Measurements from ENCODE around the gene TIGD7.

Gene TIGD7

DNA sequence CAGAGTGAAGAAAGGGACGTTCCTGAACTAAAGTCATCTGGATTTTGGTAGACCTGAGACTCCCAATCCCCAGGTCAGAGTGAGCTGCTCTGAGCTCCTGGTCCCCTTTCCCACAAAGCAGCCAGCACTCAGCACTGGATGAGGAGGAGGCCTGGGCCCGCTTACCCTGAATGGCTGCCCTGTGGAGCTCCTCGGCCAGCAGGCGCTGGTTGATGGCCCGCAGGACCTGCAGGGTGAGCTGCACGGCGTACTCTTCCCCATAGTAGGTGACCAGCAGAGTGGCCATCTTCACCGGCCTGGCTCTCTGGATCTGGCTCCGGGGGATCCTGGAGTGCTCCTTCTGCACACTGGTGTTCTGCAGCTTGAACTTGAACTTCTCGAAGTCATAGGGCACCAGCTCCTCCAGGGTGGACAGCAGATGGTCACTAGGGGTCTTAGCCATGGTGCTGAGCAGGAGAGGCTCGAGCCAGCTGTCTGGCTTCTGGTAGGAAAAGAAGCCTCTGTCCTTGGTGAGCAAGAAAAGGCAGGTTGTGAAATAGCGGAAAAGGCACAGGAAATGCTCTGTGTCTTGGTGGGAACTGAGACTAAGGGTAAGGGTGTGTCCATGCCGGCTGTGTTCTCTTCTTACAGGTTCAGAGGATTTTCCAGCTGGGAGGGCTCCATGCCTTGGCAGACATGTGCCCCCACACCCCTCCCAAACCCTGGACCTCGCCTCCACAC, 48.9 kb downstream of the TIGD7 start, which contains the start of gene MEFV:
MEFV (minus strand) TSS at position 488 of the 720 bp plus-strand sequence; CDS start at position 442, 46 bp downstream.
- TF ChIP-seq, protein P1, sequence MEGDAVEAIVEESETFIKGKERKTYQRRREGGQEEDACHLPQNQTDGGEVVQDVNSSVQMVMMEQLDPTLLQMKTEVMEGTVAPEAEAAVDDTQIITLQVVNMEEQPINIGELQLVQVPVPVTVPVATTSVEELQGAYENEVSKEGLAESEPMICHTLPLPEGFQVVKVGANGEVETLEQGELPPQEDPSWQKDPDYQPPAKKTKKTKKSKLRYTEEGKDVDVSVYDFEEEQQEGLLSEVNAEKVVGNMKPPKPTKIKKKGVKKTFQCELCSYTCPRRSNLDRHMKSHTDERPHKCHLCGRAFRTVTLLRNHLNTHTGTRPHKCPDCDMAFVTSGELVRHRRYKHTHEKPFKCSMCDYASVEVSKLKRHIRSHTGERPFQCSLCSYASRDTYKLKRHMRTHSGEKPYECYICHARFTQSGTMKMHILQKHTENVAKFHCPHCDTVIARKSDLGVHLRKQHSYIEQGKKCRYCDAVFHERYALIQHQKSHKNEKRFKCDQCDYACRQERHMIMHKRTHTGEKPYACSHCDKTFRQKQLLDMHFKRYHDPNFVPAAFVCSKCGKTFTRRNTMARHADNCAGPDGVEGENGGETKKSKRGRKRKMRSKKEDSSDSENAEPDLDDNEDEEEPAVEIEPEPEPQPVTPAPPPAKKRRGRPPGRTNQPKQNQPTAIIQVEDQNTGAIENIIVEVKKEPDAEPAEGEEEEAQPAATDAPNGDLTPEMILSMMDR (conservative IDR thresholded peaks at IDR 0.05; ENCODE audit: low read length) = no peak
- no peak for DNase-seq (ENCODE audit: low read depth)
- no peak within 1 kb of the TSS for H3K4me3 ChIP-seq (ENCODE audit: low read length)

GRCh38 chr16:3254309-3254708, 50.9 kb downstream of the TIGD7 start:
- no peak overlapping the region for H3K4me3 ChIP-seq (ENCODE audit: low read length)
- TF ChIP-seq, protein P1 (conservative IDR thresholded peaks at IDR 0.05; ENCODE audit: low read length) = no peak

GRCh38 chr16:3252967-3253366, 52.3 kb downstream of the TIGD7 start:
- no peak for DNase-seq (ENCODE audit: low read depth)
- TF ChIP-seq, protein P1 (conservative IDR thresholded peaks at IDR 0.05; ENCODE audit: low read length) = no peak
- no peak overlapping the region for H3K4me3 ChIP-seq (ENCODE audit: low read length)

More at GRCh38 chr16:3254309-3254708, 50.9 kb downstream of the TIGD7 start:
- DNase-seq (ENCODE audit: low read depth) = no peak

- TF ChIP-seq, protein P1 (conservative IDR thresholded peaks at IDR 0.05; ENCODE audit: low read length) = no peak
- DNase-seq (ENCODE audit: low read depth) = no peak
- H3K4me3 ChIP-seq (ENCODE audit: low read length) = no peak overlapping the region
Observed at GRCh38 chr16:3249451-3249850, 55.8 kb downstream of the TIGD7 start.

DNA sequence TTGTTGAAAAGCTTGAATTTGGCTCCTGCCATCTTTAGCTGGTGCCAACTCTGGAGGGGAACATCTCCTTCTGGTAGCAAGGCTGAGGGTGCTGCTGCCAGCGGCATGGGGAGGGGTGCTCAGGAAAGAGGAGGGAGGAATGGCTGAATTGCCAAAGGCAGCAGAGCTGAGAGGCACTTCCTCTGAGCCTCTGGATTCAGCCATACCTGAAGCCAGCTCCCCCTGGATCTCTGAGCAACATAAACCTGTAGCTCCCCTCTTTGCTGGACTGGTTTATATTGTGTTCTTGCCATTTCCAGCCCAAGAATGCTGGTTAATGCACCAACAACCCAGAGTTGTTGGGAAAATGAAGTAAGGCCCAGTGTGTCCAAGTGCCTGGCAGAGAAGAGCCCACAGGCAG, 56.2 kb downstream of the TIGD7 start:
- H3K4me3 ChIP-seq (ENCODE audit: low read length) = no peak overlapping the region
- no peak for DNase-seq (ENCODE audit: low read depth)
- TF ChIP-seq, protein P1 (conservative IDR thresholded peaks at IDR 0.05; ENCODE audit: low read length) = no peak

Data from AG10803 (cell line).